ENCODE measurements around the gene PTPRE.

Gene PTPRE

DNA sequence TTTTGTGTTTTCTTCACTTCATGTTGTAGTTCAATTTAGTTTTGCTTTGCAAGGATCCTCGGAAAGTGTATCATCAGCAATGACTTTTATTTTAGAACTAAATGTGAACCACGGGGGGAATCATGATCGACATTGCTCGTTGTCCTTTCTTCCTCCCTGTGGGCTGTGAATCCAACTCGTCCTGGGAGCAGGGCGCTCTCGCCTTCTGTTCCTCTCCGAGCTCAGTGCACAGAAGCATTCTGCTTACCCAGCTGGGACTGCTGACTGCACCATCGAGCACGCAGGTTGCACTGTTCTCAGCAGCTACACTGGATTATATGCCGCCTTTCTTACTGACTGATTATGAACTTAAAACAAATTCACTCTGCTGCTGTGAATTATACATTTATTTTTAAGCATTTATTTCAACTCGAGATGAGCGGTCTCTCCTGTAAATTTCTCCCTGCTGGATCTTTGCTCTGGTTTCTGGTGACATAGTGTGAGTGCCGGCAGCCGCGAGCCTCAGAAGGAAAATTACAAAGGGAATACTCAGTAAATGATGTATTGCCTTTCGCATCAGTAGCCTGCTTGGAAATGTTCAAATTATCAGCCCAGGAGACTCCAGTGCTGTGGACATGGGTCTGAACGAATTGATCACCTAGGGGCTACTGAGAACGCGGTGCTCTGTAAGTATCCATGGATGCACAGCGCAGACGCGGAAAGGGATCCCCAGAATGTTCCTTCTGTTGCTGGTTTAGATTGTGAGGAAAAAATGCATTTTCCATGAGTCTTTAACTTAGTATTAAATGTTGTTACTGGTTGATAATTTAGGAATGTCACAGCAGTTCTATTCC, 92.6 kb downstream of the PTPRE start:
- TF ChIP-seq SPI1 (IDR thresholded peaks at IDR 0.05; ENCODE audit: borderline replicate concordance, low read depth) (no peak), GABPA (IDR thresholded peaks at IDR 0.05; ENCODE audit: low read depth) (no peak), REST (IDR thresholded peaks at IDR 0.05; ENCODE audit: insufficient replicate concordance, low read depth) (no peak), POLR2AphosphoS5 (IDR thresholded peaks at IDR 0.05; ENCODE audit: low read depth) (no peak)
- TF ChIP-seq, protein P1, sequence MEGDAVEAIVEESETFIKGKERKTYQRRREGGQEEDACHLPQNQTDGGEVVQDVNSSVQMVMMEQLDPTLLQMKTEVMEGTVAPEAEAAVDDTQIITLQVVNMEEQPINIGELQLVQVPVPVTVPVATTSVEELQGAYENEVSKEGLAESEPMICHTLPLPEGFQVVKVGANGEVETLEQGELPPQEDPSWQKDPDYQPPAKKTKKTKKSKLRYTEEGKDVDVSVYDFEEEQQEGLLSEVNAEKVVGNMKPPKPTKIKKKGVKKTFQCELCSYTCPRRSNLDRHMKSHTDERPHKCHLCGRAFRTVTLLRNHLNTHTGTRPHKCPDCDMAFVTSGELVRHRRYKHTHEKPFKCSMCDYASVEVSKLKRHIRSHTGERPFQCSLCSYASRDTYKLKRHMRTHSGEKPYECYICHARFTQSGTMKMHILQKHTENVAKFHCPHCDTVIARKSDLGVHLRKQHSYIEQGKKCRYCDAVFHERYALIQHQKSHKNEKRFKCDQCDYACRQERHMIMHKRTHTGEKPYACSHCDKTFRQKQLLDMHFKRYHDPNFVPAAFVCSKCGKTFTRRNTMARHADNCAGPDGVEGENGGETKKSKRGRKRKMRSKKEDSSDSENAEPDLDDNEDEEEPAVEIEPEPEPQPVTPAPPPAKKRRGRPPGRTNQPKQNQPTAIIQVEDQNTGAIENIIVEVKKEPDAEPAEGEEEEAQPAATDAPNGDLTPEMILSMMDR (IDR thresholded peaks at IDR 0.05; ENCODE audit: insufficient read depth, low read length): no peak
- Histone ChIP-seq H3K4me3 (replicated peaks; ENCODE audit: insufficient read depth, low read length) (no peak overlapping the region), H3K27ac (replicated peaks) (no peak overlapping the region), H3K27me3 (ENCODE audit: insufficient read depth, poor library complexity, severe bottlenecking) (peaks cover 9% of the 10 kb centered on the region)
- no peak for DNase-seq (ENCODE audit: low read depth in 1 of 2, low spot score in 1 of 2)

GRCh38 chr10:128000471-128001362, 93.8 kb downstream of the PTPRE start:
- Histone ChIP-seq H3K27ac (replicated peaks) (no peak overlapping the region), H3K27me3 (ENCODE audit: insufficient read depth, poor library complexity, severe bottlenecking) (peaks cover 9% of the 10 kb centered on the region), H3K4me3 (replicated peaks; ENCODE audit: insufficient read depth, low read length) (no peak overlapping the region)
- DNase-seq (ENCODE audit: low read depth in 1 of 2, low spot score in 1 of 2): no peak
- TF ChIP-seq SPI1 (IDR thresholded peaks at IDR 0.05; ENCODE audit: borderline replicate concordance, low read depth) (no peak), GABPA (IDR thresholded peaks at IDR 0.05; ENCODE audit: low read depth) (no peak), REST (IDR thresholded peaks at IDR 0.05; ENCODE audit: insufficient replicate concordance, low read depth) (no peak), POLR2AphosphoS5 (IDR thresholded peaks at IDR 0.05; ENCODE audit: low read depth) (no peak)
- TF ChIP-seq, protein P1 (IDR thresholded peaks at IDR 0.05; ENCODE audit: insufficient read depth, low read length): no peak

- no peak for DNase-seq (ENCODE audit: low read depth in 1 of 2, low spot score in 1 of 2)
- TF ChIP-seq POLR2AphosphoS5 (IDR thresholded peaks at IDR 0.05; ENCODE audit: low read depth) (no peak), REST (IDR thresholded peaks at IDR 0.05; ENCODE audit: insufficient replicate concordance, low read depth) (no peak), SPI1 (IDR thresholded peaks at IDR 0.05; ENCODE audit: borderline replicate concordance, low read depth) (no peak), GABPA (IDR thresholded peaks at IDR 0.05; ENCODE audit: low read depth) (no peak)
- TF ChIP-seq, protein P1 (IDR thresholded peaks at IDR 0.05; ENCODE audit: insufficient read depth, low read length): no peak
- no peak overlapping the region for H3K4me3 ChIP-seq (replicated peaks; ENCODE audit: insufficient read depth, low read length)
- peaks cover 10% of the 10 kb centered on the region for H3K27me3 ChIP-seq (ENCODE audit: insufficient read depth, poor library complexity, severe bottlenecking)
- no peak overlapping the region for H3K27ac ChIP-seq (replicated peaks)
Measured at GRCh38 chr10:128001363-128001745, 94.5 kb downstream of the PTPRE start.

All from HL-60 (cell line).